Neuronal stem cell (in vitro differentiated cells): ENCODE results near the gene CCDC183.
"Not testable (repeated sequence)": the region's sequence is repeated elsewhere in the genome, so short reads cannot be mapped to it uniquely, and the experiment has no call there.

Experiments used
- DNase-seq: peaks from one replicate; pipeline ENCODE4 v3.0.0-alpha.2; 2013; ENCODE audit warnings: low spot score
- H2AFZ ChIP-seq: one replicate; pipeline ENCODE4 v1.6.1; 2013; ENCODE audit warnings: mild to moderate bottlenecking, low read length, inconsistent platforms
- H2AK5ac ChIP-seq: 2 replicates; pipeline ENCODE4 v1.6.1; 2013; ENCODE audit warnings: low read depth, mild to moderate bottlenecking, inconsistent platforms, low read length, moderate library complexity, mixed read lengths
- H2BK120ac ChIP-seq: 2 replicates; pipeline ENCODE4 v1.6.1; 2013; ENCODE audit warnings: low read depth, mild to moderate bottlenecking, inconsistent platforms, low read length, moderate library complexity, mixed read lengths
- H2BK12ac ChIP-seq: one replicate; pipeline ENCODE4 v1.6.1; 2013; ENCODE audit warnings: low read length, inconsistent platforms
- H2BK15ac ChIP-seq: 2 replicates; pipeline ENCODE4 v1.6.1; 2013; ENCODE audit warnings: mild to moderate bottlenecking, low read length, inconsistent platforms, mixed read lengths
- H2BK5ac ChIP-seq: one replicate; pipeline ENCODE4 v1.6.1; 2013; ENCODE audit warnings: inconsistent platforms, mild to moderate bottlenecking, low read length, moderate library complexity
- H3K14ac ChIP-seq: one replicate; pipeline ENCODE4 v1.6.1; 2013; ENCODE audit warnings: low read length, inconsistent platforms
- H3K18ac ChIP-seq: 2 replicates; pipeline ENCODE4 v1.6.1; 2013; ENCODE audit warnings: low read length, inconsistent platforms
- H3K23ac ChIP-seq: 2 replicates; pipeline ENCODE4 v1.6.1; 2013; ENCODE audit warnings: low read depth, mild to moderate bottlenecking, mixed read lengths, low read length, inconsistent platforms; ENCODE audit not compliant: poor library complexity
- H3K27ac ChIP-seq: replicated peaks from 3 replicates; pipeline ENCODE4 v1.5.1; 2013; ENCODE audit warnings: low read length, inconsistent platforms
- H3K27me3 ChIP-seq, 3 experiments: 2 replicates each; pipeline ENCODE4 v1.6.1; 2013; ENCODE audit warnings: low read length in 3 of 3, mild to moderate bottlenecking in 2 of 3, inconsistent platforms in 1 of 3, low read depth in 1 of 3, mixed read lengths in 1 of 3, moderate library complexity in 1 of 3; ENCODE audit not compliant: control insufficient read depth in 3 of 3, insufficient read depth in 3 of 3
- H3K36me3 ChIP-seq, 2 donors: replicated peaks in 1 of 2; 2 replicates each; pipeline ENCODE4 v1.6.1; 2013; ENCODE audit warnings: low read length in 2 of 2; ENCODE audit not compliant: control insufficient read depth in 2 of 2, insufficient read depth in 2 of 2
- H3K4ac ChIP-seq: 2 replicates; pipeline ENCODE4 v1.6.1; 2013; ENCODE audit warnings: inconsistent platforms, mild to moderate bottlenecking, low read length, moderate library complexity
- H3K4me1 ChIP-seq, 2 donors: 1 replicate in 1 of 2; 2 replicates in 1 of 2; pipeline ENCODE4 v1.6.1; 2013; ENCODE audit warnings: low read length in 2 of 2, low read depth in 1 of 2; ENCODE audit not compliant: control insufficient read depth in 2 of 2, insufficient read depth in 1 of 2
- H3K4me2 ChIP-seq: one replicate; pipeline ENCODE4 v1.6.1; 2013; ENCODE audit warnings: mild to moderate bottlenecking, low read length, inconsistent platforms; ENCODE audit not compliant: insufficient read depth, poor library complexity, severe bottlenecking
- H3K4me3 ChIP-seq, 2 donors: 2 replicates each; pipeline ENCODE4 v1.5.1; 2013; ENCODE audit warnings: low read length in 2 of 2, mild to moderate bottlenecking in 2 of 2, inconsistent platforms in 1 of 2, moderate library complexity in 1 of 2
- H3K79me1 ChIP-seq: one replicate; pipeline ENCODE4 v1.6.1; 2013; ENCODE audit warnings: low read depth, mild to moderate bottlenecking, inconsistent platforms, low read length, moderate library complexity
- H3K9ac ChIP-seq: one replicate; pipeline ENCODE4 v1.6.1; 2013; ENCODE audit warnings: mild to moderate bottlenecking, low read depth, low read length, inconsistent platforms; ENCODE audit not compliant: poor library complexity
- H3K9me3 ChIP-seq, 2 donors: replicated peaks in 1 of 2; 2 replicates each; pipeline versions ENCODE3 to v1.6.1; 2013; ENCODE audit warnings: low read length in 2 of 2, mild to moderate bottlenecking in 2 of 2, inconsistent platforms in 1 of 2, low read depth in 1 of 2, mixed read lengths in 1 of 2, moderate library complexity in 1 of 2; ENCODE audit not compliant: control insufficient read depth in 2 of 2, insufficient read depth in 1 of 2
- H4K8ac ChIP-seq: one replicate; pipeline ENCODE4 v1.6.1; 2013; ENCODE audit warnings: low read depth, mild to moderate bottlenecking, inconsistent platforms, low read length, moderate library complexity
- H4K91ac ChIP-seq: one replicate; pipeline ENCODE4 v1.6.1; 2013; ENCODE audit warnings: low read length, low read depth, mild to moderate bottlenecking, inconsistent platforms; ENCODE audit not compliant: poor library complexity
- WGBS, 2 donors: extraction: QIAGEN DNeasy Blood & Tissue Kit; methylation state at CpG; one replicate each; pipeline ENCODE4 v1.1.7; 2013; ENCODE audit warnings: missing lambda C conversion rate in 2 of 2, mixed read lengths in 1 of 2; ENCODE audit not compliant: insufficient read length in 2 of 2, insufficient replicate concordance in 1 of 2; ENCODE audit errors: extremely low coverage in 2 of 2; 5-methylcytosine and 5-hydroxymethylcytosine counted together

CCDC183 gene

GRCh38 chr9:136843801-136844740 is 47.9 kb downstream of the CCDC183 start:
- H2BK15ac ChIP-seq, H3K14ac ChIP-seq, H3K4me3 ChIP-seq, H3K4ac ChIP-seq, H2BK120ac ChIP-seq, H4K91ac ChIP-seq, H4K8ac ChIP-seq, H3K23ac ChIP-seq, H2BK12ac ChIP-seq, H3K27ac ChIP-seq, H3K4me2 ChIP-seq, H2AFZ ChIP-seq, H2BK5ac ChIP-seq, H2AK5ac ChIP-seq, H3K9me3 ChIP-seq, H3K9ac ChIP-seq: not testable (repeated sequence)
- Histone ChIP-seq H3K4me1 (peaks cover 26 to 38% of the 10 kb centered on the region in 2 donors), H3K27me3 (peaks cover 0 to 15% (median 11%) of the 10 kb centered on the region in 3 experiments), H3K79me1 (peaks cover 25% of the 10 kb centered on the region), H3K36me3 (peaks cover 4 to 20% of the 10 kb centered on the region in 2 donors), H3K18ac (peak overlapping the region; percentile 27)
- WGBS, 2 donors, result no CpG with 5 or more reads among the region's 99 CpGs
- DNase-seq, result peak; percentile 37

GRCh38 chr9:136844761-136845464 is 48.8 kb downstream of the CCDC183 start:
- Histone ChIP-seq H2BK15ac (no peak overlapping the region), H3K4me3 (no peak overlapping the region), H3K79me1 (peaks cover 25% of the 10 kb centered on the region), H3K14ac (peak overlapping the region; percentile 82), H3K27ac (no peak overlapping the region), H3K36me3 (peaks cover 0 to 12% of the 10 kb centered on the region in 2 donors), H2BK120ac (no peak overlapping the region), H3K27me3 (peaks cover 0 to 15% (median 11%) of the 10 kb centered on the region in 3 experiments), H2AFZ (no peak overlapping the region), H3K4me1 (peaks cover 27 to 35% of the 10 kb centered on the region in 2 donors), H3K23ac (peak overlapping the region; percentile 89), H2BK5ac (no peak overlapping the region), H4K8ac (no peak overlapping the region), H3K18ac (peak overlapping the region; percentile 64), H3K9ac (no peak overlapping the region), H3K4ac (no peak overlapping the region), H2AK5ac (no peak overlapping the region), H3K9me3 (peaks cover 0 to 6% of the 10 kb centered on the region in 2 donors), H3K4me2 (no peak overlapping the region), H2BK12ac (no peak overlapping the region), H4K91ac (no peak overlapping the region)
- WGBS, 2 donors, result no CpG with 5 or more reads among the region's 88 CpGs
- DNase-seq, result no peak

GRCh38 chr9:136845465-136846260 is 49.5 kb downstream of the CCDC183 start:
- no peak overlapping the region for H2AK5ac ChIP-seq
- H2BK120ac ChIP-seq, result no peak overlapping the region
- H2AFZ ChIP-seq, result no peak overlapping the region
- H2BK12ac ChIP-seq, result peak overlapping the region; percentile 58
- peaks cover 26 to 35% of the 10 kb centered on the region in 2 donors for H3K4me1 ChIP-seq
- H3K23ac ChIP-seq, result peak overlapping the region; percentile 89
- peaks cover 0 to 15% (median 11%) of the 10 kb centered on the region in 3 experiments for H3K27me3 ChIP-seq
- no peak overlapping the region for H3K4me2 ChIP-seq
- no peak overlapping the region for H3K4me3 ChIP-seq
- H3K36me3 ChIP-seq, result peaks cover 6 to 13% of the 10 kb centered on the region in 2 donors
- WGBS, 2 donors, result no CpG with 5 or more reads among the region's 102 CpGs
- H3K27ac ChIP-seq, result no peak overlapping the region
- H3K79me1 ChIP-seq, result peaks cover 29% of the 10 kb centered on the region
- no peak overlapping the region for H2BK5ac ChIP-seq
- H4K8ac ChIP-seq, result no peak overlapping the region
- H2BK15ac ChIP-seq, result no peak overlapping the region
- H3K9ac ChIP-seq, result no peak overlapping the region
- DNase-seq, result no peak
- H4K91ac ChIP-seq, result no peak overlapping the region
- no peak overlapping the region for H3K4ac ChIP-seq
- peaks cover 0 to 6% of the 10 kb centered on the region in 2 donors for H3K9me3 ChIP-seq
- peak overlapping the region; percentile 82 for H3K14ac ChIP-seq
- H3K18ac ChIP-seq, result peak overlapping the region; percentile 64
